GM12875 (cell line): ENCODE results near the gene ACTRT3.
A peak's percentile ranks its signal among the peaks of the same experiment; 100 is the strongest.

ENCODE experiments used
- H3K4me3 ChIP-seq: one replicate; pipeline ENCODE4 v1.5.1; 2011; ENCODE audit warnings: low read depth, low read length, control low read depth
- TF ChIP-seq, protein P1 (sequence below): IDR thresholded peaks from 2 replicates; pipeline ENCODE4 v1.5.1; 2011; ENCODE audit warnings: low read depth, mild to moderate bottlenecking, control low read depth, inconsistent platforms, low read length, moderate library complexity, borderline replicate concordance; ENCODE audit not compliant: insufficient read depth

The ACTRT3 gene

GRCh38 chr3:169769287-169770181 lies at the start of gene ACTRT3:
Gene ACTRT3 (minus strand): TSS chr3:169769561. CDS start chr3:169769520, 41 bp downstream.
- peak within 1 kb of the TSS; percentile 56 for H3K4me3 ChIP-seq
- TF ChIP-seq, protein P1, sequence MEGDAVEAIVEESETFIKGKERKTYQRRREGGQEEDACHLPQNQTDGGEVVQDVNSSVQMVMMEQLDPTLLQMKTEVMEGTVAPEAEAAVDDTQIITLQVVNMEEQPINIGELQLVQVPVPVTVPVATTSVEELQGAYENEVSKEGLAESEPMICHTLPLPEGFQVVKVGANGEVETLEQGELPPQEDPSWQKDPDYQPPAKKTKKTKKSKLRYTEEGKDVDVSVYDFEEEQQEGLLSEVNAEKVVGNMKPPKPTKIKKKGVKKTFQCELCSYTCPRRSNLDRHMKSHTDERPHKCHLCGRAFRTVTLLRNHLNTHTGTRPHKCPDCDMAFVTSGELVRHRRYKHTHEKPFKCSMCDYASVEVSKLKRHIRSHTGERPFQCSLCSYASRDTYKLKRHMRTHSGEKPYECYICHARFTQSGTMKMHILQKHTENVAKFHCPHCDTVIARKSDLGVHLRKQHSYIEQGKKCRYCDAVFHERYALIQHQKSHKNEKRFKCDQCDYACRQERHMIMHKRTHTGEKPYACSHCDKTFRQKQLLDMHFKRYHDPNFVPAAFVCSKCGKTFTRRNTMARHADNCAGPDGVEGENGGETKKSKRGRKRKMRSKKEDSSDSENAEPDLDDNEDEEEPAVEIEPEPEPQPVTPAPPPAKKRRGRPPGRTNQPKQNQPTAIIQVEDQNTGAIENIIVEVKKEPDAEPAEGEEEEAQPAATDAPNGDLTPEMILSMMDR, result 0 out of 2 replicates have a peak, but pooled peaks have one; percentile 6

GRCh38 chr3:169818316-169818715 lies 49.0 kb upstream of the ACTRT3 start:
- TF ChIP-seq, protein P1, result no peak
- H3K4me3 ChIP-seq, result no peak overlapping the region

- TF ChIP-seq, protein P1, result no peak
- no peak overlapping the region for H3K4me3 ChIP-seq
Observed at GRCh38 chr3:169815590-169816150, 46.3 kb upstream of the ACTRT3 start.

GRCh38 chr3:169813757-169814517 lies 44.6 kb upstream of the ACTRT3 start:
- H3K4me3 ChIP-seq, result peak overlapping the region; percentile 87
- TF ChIP-seq, protein P1, result peak; percentile 81

DNA sequence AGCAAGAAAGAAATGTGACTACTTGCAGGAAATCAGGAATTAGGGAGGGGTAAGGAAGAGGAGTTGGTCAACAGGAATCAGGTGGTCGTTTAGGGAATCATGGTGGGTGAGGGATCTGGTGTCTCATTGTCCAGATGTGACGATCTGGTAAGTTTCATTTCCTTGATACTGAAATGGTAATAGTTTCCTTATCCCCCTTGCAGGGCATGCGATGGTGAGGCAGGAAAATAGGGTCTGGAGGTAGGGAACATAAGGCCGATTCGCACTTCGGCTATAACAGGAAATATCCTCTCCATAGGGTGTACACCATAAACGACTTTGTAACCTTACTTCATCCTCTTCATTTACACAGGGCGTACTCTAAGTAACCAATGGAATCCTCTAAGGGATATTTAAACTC lies 43.9 kb upstream of the ACTRT3 start:
- H3K4me3 ChIP-seq, result peak overlapping the region; percentile 87
- TF ChIP-seq, protein P1, result no peak

- TF ChIP-seq, protein P1, result no peak
- H3K4me3 ChIP-seq, result peak within 1 kb of the TSS; percentile 87
Observed at GRCh38 chr3:169812332-169813235, 43.2 kb upstream of the ACTRT3 start, which contains the start of the genes LRRC34 and LRRIQ4. Gene LRRC34 (minus strand): TSS chr3:169812904. CDS start chr3:169812548, 356 bp downstream. Gene LRRIQ4 (plus strand): TSS chr3:169812870. CDS start chr3:169821922, 9,052 bp downstream.
